COLO829 (cell line): Measurements from ENCODE around the gene LRRC53.
A peak's percentile ranks its signal among the peaks of the same experiment; 100 is the strongest.

ENCODE experiments used
- DNase-seq: peaks from one replicate; pipeline ENCODE4 v3.0.0; 2012; ENCODE audit warnings: low spot score

Gene LRRC53

DNA sequence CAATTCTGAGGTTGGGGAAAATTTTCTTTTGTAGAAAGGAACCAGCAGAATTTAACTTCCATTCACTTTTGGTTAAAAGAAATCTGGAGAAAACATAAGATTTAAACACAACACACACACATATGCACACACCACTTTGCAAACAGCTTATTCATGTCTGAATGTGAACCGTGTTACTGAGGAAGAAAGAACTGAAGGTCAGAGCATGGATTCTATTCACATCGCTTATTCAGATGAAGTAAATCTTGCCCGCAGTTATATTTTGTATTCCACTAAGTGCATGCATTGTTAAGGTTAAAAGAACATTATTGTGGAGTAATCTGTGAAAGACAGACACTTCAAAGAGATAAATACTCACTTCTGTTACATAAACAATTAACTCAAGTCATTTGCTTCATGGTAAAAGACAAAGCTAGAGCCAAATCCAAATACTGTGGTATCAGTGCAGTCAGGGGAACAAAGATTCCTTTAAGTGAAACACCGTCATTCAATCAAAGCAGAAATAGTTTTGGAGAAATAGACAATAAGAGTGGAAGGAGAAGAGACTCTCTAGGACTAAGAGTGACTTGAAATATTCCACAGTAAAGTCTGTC lies 82.0 kb downstream of the LRRC53 start:
- peak; percentile 33 for DNase-seq

DNA sequence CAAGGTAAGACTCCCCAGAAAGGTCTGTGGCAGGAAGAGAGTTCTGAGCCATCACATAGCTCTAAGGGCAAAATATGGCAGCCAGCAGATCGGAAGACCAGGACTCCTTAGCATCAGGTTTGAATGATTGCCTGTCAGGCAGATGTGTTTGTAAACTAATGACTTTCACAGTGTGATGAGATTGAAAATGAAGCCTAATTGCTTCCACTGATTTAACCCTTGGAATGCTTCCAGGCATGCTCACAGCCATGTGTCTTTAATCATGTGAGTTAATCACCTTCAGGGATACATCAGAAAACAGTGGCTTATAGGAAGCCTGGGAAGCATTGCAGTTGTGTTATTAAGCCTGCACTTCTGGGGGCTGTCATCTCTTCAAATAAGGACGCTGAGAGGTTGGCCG lies 82.8 kb downstream of the LRRC53 start:
- DNase-seq, result no peak

DNA sequence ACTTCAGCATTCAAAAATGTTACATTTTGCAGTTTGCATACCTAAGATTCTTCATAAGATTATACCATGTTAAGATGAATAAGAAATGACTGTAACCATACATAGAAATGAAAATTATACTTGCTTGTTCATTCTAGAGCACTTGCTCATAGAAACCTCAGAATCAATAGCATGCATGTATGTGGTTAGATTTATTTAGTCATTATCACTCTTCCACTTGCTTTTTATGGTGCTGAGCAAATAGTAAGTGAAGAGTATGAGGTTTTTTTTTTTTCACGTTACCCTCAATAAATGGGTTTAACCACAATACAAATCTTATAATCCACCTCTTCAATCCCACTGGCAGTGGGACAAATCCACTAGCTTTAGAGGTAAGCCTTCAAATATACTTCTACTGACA lies 84.7 kb downstream of the LRRC53 start:
- DNase-seq, result no peak

DNA sequence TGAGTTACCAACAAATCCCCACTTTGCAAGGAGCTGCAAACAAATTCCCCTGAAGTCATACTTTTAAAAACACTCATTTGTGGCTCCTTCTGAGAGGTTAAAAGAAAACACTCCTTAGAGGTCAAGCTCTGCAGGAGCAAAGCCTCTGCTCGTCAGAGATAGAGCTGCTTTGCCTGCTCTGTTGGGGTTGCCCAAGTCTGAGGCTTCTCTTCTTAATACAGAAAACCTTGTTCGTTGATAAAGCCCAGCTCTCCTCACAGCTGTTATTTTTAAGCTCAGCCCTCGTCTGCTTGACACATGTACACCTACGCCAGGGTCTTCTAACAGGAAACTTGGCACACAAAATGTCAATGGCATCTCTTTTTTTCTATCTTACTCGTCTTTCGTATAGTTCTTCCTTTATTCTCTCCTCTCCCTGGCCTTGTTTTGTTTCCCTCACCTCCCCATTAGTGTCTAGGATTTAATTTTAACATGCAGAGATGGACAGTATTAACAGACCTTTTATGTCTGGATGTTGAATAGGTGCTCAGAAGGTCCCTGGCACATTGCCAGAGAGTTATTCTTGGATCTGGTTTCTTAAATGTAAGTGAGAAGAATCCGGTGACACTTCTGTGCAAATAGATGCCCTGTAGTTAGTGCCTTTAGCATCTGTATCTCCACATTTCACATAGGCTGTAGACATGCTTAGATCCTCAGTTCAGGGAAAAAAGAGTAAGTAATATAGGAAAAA lies 86.0 kb downstream of the LRRC53 start:
- DNase-seq, result no peak

DNA sequence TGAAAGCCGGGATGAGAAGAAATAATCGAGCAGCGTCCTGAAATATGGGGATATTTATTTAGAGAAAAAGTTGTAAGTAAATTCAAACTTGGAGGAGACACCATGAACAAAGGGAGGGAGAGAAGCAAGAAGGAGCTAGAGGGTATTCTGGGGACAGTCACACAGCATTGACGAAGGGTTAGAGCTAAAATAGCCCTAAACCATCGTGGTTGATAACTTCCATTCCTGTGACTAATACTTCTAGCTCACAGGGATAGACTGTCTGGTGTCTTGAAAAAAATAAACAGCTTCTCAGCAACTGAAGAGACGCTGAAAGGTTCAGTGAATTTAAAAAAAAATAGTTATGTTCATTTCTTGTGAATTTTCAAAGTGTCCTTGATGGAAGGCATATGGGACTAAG lies 86.7 kb downstream of the LRRC53 start:
- DNase-seq, result no peak

DNA sequence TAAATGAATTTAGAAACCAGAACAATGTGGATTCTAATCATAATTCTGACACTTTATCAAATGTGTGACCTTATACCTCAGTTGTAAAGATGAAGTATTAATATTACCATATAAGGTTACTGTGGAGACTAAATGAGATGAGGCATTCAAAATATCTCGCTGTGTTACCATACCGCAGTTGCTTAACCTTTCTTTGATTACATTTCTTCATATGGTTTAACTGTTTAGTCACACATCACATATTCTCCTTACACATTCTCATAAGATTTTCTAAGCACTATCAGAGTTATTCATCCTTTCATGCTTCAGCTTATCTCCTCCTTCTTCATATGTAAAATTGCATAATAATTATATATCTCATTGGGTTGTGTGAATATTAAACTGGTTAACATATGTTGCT lies 88.9 kb downstream of the LRRC53 start:
- no peak for DNase-seq

DNA sequence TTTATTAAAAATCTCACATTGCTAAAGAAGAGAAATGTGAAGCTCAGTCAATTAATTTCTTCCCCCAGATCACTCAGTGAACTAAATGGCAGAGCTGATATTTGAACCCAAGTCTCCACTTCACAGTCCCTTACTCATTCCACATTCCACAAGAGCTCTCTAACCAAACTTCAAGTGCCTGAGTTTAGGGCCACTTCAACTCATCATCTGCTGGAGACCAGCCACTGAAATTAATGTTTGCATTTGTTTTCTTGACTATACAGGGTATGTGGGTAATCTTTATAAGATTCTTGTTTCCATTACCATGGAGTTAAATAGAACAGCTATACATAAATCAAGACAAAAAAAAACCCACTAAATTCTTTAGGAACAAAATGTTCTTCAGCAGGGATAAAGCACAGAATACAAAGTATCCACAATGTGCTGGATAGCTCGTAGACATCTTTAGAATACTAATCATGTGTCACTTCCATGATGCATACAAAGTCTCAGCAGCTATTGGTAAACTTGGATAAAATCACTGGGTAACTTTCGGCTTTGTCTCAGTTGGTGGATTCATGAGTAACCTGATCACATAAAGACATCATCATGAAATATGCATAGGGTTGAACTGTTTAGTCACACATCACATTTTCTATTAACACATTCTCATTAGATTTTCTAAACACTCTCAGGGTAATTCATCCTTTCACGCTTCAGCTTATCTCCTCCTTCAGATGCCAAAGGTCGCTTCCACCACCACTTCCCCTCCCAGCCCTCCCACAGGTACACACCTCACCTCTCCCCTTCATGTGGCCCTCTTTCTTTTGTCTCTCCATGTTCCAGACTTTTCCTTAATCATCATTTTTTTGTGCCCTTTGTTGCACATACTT lies 89.8 kb downstream of the LRRC53 start:
- DNase-seq, result no peak

DNA sequence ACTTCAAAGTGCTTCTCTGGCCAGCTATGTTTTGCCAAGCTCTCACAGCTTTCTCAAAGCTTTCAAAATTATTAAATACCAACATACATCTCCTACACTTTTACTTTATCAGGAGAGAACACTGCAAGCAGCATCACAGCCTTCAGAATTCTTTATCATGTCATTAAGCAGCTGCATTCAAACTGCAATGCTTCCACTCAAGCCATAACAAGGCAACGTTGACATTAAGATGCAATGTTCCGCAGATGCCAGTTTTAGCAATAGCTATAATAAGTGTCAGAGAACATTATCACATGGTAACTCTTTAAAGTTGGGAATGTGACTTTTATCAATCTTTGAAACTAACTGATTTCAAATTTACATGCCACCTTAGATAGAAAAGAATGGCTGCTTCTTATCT lies 91.9 kb downstream of the LRRC53 start:
- DNase-seq, result no peak
